ENCODE data around the gene CAPN14. TPM values are rescaled to one million over a fixed set of nuclear protein-coding genes. Genes with fewer than 3 reads are reported as not detected.

Gene CAPN14
- total RNA-seq, 1 experiment from 2014 or later, result 0.57 TPM

DNA sequence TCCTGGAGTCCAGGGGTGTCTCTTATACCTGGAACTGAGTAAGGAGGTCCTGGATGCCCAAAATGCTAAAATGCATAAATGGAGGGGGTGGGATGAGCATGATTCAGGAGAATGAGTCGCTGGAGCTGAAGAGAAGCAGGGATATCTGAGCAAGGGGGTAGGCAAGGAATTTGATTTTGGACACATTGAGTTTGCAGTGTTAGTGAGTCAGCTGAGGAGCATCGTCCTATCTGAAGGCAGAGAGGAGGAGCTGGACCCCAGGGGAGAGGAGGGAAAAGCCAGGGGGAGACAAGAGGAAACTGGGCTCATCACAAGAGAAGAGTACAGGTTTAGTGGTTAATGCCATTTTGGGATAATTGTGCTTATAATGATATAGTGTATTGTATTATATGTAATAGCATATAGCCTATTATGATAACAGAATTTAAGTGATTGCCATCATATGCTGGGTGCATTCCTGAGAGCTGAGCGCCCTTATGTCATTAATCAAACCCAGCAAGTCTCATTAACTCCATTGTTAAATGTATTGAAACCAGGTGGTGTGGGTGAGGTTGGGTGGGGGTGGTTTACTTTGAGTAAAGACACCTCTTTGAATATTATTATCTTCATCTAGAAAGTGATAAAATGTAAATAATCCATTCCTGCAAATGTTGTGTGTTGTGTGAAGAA is 29.0 kb upstream of the CAPN14 start:
- peak; percentile 44 for DNase-seq (ENCODE audit: low read depth)
- in situ Hi-C loops (cut with HindIII; ENCODE audit: low pct_unique_long_range_greater_than_20kb, low sequenced_read_pairs), result no loop called here

DNA sequence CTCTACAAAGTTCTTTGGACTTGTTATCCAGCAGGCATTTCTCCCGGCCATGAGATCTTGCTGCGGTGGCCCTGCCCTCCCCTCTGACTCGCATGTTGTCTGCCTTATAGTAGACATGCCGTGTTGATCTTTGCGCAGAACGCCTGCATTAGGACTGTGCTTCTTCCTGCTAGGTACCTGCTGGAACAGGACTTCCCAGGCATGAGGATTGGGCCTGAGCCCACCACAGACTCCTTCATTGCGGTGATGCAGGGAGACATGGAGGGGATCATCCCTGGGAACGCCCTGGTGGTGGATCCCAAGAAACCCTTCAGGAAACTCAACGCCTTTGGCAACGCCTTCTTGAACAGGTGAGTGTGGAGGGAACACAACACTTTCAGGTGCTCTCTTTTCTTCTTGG is 26.8 kb upstream of the CAPN14 start:
- in situ Hi-C loops (cut with HindIII; ENCODE audit: low pct_unique_long_range_greater_than_20kb, low sequenced_read_pairs), result no loop called here
- DNase-seq (ENCODE audit: low read depth), result no peak

DNA sequence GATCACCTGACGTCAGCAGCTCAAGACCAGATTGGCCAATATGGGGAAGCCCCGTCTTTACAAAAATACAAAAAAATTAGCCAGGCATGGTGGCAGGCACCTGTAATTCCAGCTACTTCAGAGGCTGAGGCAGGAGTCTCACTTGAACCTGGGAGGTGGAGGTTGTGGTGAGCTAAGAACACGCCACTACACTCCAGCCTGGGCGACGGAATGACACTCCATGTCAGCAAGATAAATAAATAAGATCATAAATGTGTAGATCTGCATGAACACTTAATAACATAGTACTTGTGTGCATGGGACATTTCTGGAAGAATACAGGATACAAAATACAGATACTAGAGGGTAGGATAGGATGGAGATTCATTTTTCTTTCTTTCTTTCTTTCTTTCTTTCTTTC is 25.7 kb upstream of the CAPN14 start:
- no peak for DNase-seq (ENCODE audit: low read depth)
- in situ Hi-C loops (cut with HindIII; ENCODE audit: low pct_unique_long_range_greater_than_20kb, low sequenced_read_pairs), result no loop called here

DNA sequence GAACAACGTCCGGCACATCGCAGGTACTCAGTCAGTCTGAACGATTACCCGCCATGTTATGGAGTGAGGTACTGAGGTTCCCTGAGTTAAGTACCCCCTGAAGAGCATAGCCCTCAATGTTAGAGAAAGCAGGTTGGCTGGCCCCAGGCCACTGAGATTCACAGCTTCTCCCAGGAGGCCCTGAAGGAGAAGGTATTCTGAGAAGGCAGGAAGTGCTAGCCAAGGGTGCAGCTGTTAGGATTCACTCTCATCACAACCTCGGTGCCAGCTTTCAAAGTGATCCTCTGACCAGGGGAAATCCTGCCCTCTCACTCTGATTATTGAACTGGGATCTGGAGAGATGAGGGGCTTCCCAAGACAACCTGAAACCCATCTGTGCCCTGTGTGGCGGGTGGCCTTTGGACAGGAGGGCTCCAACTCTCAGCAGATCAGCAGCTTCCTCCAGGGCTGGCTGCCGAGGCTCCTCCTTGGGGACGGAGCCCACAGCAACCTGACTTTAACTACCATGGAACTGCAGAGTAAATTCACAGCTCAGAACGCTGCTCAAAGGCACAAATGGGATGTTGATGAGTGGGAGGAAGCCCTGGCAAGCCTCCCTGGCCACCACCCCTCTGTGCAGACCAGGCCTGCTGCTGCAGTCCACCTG is 24.4 kb upstream of the CAPN14 start:
- DNase-seq (ENCODE audit: low read depth), result no peak
- in situ Hi-C loops (cut with HindIII; ENCODE audit: low pct_unique_long_range_greater_than_20kb, low sequenced_read_pairs), result no loop called here

DNA sequence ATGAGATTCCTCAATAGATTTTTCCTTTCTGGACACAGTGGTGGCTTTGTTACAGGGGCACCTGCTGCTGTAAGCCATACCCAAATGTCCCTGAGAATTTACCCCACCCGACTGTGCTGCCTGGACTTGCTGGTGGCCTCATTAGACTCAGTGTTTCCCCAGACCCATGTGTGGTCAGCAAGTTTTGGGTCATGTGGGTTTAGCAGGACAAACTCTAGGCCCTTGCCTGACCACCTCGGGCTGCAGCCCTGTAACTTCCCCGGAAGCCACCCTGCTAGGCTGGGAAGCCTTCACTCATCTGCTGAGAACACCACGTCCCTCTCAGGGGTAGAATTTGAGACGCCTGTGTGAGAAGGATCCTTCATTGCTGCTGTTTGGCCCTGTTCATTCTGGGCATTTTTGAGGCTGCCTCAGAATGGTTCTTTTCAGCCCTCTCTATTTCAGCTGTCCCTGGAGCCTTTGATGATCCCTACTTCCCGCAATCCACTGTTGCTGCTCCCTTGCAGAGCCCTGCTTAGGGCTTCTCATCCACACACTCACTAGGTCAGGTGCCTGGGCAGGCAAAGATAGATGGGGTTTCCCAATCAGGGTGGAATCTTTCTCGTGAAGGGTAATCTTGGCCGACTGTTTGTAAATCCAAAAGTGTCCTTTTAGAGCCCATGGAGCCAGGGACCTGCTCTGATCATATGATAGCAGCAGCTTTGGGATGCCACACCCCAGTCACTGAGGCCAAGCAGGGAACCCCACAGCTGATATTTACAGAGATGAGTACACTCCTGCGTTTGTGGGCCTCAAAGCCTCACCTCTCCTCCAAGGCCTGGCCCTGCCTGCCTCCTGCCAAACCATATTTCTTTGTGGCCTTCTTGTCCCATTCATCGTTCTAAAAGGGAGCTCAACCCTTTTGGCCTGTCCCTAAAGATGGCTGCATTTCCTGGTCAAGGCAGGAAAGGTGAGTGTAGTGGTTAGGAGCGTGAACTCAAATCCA is 23.4 kb upstream of the CAPN14 start:
- in situ Hi-C loops (cut with HindIII; ENCODE audit: low pct_unique_long_range_greater_than_20kb, low sequenced_read_pairs), result no loop called here

DNA sequence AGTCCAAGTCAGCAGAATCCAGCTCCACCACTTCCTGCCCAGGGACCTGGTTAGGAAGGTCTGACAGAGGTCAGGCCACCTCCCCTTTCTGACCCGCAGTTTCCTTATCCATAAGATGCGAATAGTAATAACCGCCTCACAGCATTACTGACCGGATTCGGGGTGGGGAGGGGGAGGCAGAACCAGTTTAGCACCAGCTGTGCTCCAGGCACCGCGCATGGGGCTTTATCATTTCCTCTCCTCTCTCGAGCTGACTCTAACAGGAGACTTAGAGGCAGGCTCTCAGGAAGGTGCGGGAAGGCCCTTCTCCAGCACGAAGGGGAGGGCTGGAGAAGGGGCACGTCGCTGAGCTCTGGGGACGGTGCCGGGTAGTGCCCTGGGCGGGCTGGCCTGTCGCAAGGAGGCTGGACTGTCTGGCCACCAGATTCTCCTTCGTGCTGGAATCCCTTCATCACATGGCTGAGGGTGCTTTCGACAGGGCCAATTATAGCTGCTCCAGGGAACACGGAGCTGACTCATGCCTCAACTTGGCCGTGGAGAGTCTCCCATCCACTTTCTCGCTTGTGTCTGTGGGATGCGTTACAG is 22.4 kb upstream of the CAPN14 start:
- in situ Hi-C loops (cut with HindIII; ENCODE audit: low pct_unique_long_range_greater_than_20kb, low sequenced_read_pairs), result no loop called here
- DNase-seq (ENCODE audit: low read depth), result no peak

More for the DNA sequence above, 23.4 kb upstream of the CAPN14 start:
- DNase-seq (ENCODE audit: low read depth), result no peak

DNA sequence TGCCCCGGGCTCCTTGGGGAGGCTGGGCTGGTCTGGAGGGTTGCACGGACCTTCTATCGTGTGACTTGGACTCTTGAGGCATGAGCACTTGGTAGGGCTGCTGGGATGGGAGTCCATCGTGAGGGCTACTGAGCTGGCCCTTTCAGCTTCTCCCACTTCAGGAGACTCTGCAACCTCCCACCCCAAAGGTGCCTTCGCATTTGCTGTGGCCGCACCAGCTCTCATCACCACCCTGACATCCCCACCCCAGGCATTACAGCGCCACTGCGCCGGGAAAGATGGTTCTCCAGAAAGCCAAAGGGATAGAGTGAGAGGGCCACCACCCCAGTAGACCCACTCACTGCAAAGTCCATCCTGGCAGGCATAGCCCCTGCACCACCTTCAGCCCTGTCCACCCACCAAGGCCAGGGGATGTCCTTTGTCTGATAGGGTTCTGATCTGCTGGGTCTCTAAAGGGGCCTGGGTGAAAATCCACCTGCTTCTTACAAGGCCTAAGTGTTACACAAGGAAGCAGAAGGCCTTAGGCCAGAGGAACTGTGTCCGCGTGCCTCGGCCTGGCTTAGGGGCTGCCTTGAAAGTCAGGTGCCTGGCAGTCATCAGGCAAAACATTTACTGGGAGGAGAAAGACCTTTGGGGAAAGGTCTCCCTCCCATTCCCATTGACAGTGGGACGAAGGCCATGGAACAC is 21.7 kb upstream of the CAPN14 start:
- DNase-seq (ENCODE audit: low read depth), result no peak
- in situ Hi-C loops (cut with HindIII; ENCODE audit: low pct_unique_long_range_greater_than_20kb, low sequenced_read_pairs), result no loop called here

DNA sequence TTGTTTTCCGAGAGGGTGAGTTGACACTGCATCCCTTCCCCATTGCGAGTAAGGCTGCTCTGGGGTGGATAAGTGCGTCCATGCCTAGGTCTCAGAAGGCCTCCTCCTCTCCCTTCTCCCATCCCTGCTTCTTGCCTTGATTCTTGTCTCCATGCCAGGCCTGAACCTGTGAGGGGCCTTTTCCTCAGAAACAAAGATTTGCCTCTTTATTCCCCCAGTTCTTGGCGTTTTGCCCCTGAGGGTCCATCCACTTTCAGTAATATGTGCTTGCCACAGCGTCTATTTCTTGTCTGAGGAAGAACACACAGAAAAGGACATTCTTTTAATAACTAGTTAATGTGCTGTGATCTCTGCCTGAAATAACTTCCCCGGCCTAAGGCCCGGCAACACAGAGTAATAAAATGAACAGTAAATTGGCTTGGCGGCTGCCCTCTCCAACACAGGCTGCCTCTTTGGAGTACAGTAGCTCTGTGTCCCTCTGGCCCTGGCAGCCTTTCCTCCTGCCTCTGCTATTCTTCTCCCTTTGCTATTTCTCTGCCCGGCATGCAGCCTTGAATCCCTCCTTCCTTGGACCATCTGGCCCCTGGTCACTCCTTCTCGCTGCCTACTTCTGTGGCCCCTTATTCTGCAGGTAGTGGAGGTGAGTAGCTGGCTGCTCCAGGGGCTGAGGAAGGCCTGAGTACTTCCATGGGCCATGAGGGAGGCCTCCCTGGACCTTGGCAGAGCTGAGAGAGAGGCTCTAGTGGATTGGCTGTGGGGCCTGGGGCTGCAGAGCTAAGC is 21.0 kb upstream of the CAPN14 start:
- DNase-seq (ENCODE audit: low read depth), result no peak
- in situ Hi-C loops (cut with HindIII; ENCODE audit: low pct_unique_long_range_greater_than_20kb, low sequenced_read_pairs), result no loop called here

DNA sequence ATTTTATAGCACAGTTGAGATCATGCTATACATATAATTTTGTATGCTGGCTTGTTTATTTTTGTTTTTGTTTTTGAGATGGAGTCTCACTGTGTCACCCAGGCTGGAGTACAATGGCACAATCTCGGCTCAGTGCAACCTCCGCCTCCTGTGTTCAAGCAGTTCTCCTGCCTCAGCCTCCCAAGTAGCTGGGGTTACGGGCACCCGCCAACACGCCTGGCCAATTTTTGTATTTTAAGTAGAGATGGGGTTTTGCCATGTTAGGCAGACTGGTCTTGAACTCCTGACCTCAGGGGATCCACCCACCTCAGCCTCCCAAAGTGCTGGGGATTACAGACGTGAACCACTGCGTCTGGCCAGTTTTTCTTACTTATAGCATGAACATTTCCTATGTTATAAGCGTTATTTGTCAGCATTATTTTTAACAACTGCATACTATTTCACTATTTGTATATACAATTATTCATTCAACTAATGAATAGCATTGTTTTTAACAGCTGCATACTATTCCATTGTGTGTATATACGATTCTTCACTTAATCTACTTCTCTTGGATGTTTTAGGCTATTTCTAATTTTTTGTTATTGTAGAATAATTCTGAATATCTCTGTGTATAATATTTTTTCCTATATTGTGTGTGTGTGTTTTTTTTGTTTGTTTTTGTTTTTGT is 20.2 kb upstream of the CAPN14 start:
- DNase-seq (ENCODE audit: low read depth), result no peak
- in situ Hi-C loops (cut with HindIII; ENCODE audit: low pct_unique_long_range_greater_than_20kb, low sequenced_read_pairs), result no loop called here

DNA sequence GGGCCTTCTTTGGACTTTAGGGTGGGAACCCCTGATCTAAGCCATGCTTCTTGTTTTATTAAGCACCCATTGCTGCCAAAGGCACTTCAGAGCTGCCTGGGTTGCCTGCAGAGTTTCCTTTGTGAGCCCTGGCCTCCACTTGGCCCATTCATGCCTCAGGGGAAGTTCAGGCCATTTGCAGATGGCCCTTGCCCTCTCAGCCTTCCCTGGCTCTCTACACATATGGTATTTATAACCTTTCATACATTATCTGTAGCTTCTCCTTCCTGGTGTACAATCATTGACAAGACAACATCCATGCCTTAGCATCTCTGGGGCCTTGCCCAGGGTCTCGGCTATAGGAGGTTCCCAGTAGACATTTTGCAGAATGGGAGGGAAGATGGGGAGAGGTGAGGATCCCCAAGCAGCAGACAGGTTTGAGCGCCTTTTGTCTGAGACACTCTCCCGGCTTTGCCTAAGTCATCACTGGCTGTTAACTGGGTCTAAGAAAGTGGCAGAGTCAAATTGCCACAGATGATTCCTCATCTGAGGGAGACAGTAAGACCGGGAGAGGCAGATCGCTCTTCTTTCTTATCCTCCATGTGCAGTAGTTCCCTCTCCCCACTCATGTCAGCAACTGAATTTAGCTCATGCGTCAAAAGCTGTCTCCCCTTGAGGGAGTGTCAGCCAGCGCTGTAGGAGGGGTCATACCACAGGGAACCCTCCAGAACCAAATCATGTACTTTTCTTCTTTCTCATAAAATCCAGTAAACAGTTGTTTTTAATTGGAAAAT is 19.3 kb upstream of the CAPN14 start:
- in situ Hi-C loops (cut with HindIII; ENCODE audit: low pct_unique_long_range_greater_than_20kb, low sequenced_read_pairs), result no loop called here
- no peak for DNase-seq (ENCODE audit: low read depth)

DNA sequence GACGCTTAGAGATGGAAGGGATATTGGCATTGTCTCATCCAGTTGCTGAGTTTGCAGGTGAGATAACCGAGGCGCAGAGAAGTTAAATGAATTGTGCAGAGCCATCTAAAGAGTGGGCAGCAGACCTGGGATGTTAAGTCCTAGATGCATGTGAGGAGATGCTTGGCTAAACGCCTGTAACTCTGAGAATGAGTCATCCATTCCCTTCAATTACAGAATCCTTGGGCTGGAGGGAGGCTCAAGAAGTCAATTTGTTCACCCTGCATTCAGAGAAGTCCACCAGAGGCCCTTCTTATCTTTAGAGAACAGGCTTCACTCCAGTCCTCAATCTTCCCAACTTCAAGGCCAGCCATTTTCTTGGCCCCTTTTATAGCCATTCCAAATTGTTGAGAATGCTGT is 18.2 kb upstream of the CAPN14 start:
- peak; percentile 67 for DNase-seq (ENCODE audit: low read depth)
- in situ Hi-C loops (cut with HindIII; ENCODE audit: low pct_unique_long_range_greater_than_20kb, low sequenced_read_pairs), result no loop called here

DNA sequence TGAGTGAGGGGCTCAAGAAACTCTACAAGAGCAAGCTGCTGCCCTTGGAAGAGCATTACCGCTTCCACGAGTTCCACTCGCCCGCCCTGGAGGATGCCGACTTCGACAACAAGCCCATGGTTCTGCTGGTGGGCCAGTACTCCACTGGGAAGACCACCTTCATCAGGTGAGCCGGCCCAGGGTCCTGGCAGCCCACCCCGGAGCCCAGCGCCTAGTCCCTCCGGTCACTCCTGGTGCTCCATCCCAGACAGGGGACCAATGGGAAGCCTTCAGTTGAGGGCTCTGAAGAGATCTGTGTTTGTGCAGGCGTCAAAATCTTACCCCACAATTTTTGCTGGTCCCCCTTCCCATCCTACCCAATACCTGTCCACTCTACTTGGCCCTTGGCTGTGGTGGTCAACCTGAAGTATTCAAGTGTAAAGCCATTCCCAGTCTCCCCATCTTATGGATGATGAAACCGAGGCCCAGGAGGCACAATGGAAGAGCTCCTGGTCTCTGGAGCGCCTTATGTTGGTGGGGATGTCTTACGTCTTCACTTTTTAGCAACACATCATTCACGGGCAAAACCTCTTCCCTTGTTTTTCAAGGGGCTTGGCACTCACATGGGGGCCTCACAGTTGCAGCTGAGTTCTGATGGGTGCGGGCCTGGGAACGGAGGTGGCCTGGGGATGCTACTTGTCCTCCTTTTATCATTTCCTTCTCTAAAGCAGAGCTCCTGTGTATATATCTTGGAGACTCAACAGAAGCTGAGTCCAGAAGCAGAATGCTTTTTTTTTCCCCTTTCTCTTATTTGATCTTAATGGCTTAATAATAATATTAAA is 17.6 kb upstream of the CAPN14 start:
- in situ Hi-C loops (cut with HindIII; ENCODE audit: low pct_unique_long_range_greater_than_20kb, low sequenced_read_pairs), result no loop called here

DNA sequence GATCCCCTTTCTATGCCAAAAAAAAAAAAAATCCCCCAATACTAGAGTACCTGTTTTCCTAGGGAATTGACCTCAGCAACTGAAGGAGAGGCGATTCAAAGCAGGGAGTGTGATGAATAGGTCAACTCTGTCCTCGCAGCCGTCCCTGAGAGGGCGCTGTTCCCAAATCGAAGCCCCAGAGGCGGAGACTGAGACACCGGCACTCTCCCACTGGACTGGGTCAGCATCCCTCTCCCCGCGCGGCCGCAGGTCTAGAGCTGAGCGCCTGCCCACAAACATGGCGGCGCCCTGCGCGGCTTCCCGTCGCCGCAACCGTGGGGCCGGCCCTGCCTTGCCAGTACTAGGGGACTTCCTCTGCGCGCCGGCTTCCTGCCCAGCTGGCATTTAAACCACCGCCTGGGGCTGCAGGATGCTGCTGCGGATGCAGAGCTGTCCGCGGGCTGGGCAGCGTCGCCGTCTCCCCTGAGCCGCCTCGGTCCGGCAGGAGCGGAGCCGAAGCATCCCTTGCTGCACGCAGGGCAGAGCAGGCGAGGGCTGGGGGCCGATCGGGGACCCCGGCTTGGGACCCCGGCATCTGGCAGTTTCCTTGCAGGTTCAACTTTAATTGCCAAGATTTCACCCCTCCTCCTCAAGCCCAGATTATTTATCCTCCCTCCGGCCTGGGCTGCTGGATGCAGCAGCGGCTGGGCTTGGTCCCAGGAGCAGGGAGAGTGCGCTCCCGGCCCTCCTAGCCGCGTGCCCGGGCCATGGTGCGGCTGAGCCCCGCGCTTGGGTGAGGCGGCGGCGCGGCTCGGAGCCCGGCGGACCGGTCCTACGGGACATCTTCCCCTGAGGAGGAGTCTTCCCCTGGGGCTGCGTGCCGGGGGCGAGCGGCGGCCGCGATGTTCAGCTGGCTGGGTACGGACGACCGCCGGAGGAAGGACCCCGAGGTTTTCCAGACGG is 16.7 kb upstream of the CAPN14 start, which contains the start of gene EHD3:
Gene EHD3 (plus strand): TSS at position 412 of the 942 bp plus-strand sequence. CDS start 470 bp downstream, at position 882.
- in situ Hi-C loops (cut with HindIII; ENCODE audit: low pct_unique_long_range_greater_than_20kb, low sequenced_read_pairs), result no loop called here
- DNase-seq (ENCODE audit: low read depth), result peak; percentile 88

More for the DNA sequence above, 17.6 kb upstream of the CAPN14 start:
- DNase-seq (ENCODE audit: low read depth), result no peak

DNA sequence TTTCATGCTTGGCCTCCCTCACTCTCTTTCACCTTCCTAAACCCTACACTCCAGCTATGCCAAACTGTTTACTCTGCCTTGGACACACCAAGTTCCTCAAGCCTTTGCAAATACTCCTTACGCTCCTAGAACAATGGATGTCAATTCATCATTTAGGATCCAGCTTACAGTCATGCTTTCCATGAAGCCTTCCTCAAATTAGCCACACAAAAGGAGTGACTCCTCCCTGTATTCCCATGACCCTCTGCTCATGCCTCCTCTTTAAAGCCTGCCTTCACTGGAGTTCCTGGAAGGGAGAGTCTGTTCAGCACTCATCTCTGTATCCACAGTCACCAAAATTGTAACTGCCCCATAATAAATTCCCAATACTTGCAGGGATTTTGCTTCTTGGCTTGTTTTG is 15.9 kb upstream of the CAPN14 start:
- DNase-seq (ENCODE audit: low read depth), result peak; percentile 17
- in situ Hi-C loops (cut with HindIII; ENCODE audit: low pct_unique_long_range_greater_than_20kb, low sequenced_read_pairs), result no loop called here

Measured in Caki2 (cell line).